Mammary epithelial cell (primary cell): ENCODE data around the gene RPTN.

Experiments used
- CTCF ChIP-seq, 2 donors: IDR thresholded peaks in 1 of 2; conservative IDR thresholded peaks in 1 of 2; 2 replicates each; pipeline ENCODE4 v1.5.1; 2011 to 2012; ENCODE audit warnings: inconsistent platforms in 2 of 2, low read length in 2 of 2, mild to moderate bottlenecking in 2 of 2, control low read depth in 1 of 2, low read depth in 1 of 2; ENCODE audit not compliant: insufficient read depth in 1 of 2; ENCODE audit errors: extremely low read depth in 1 of 2
- EZH2 ChIP-seq: IDR thresholded peaks from 2 replicates; pipeline ENCODE4 v1.6.1; 2012; ENCODE audit warnings: low read length, inconsistent platforms, borderline replicate concordance

DNA sequence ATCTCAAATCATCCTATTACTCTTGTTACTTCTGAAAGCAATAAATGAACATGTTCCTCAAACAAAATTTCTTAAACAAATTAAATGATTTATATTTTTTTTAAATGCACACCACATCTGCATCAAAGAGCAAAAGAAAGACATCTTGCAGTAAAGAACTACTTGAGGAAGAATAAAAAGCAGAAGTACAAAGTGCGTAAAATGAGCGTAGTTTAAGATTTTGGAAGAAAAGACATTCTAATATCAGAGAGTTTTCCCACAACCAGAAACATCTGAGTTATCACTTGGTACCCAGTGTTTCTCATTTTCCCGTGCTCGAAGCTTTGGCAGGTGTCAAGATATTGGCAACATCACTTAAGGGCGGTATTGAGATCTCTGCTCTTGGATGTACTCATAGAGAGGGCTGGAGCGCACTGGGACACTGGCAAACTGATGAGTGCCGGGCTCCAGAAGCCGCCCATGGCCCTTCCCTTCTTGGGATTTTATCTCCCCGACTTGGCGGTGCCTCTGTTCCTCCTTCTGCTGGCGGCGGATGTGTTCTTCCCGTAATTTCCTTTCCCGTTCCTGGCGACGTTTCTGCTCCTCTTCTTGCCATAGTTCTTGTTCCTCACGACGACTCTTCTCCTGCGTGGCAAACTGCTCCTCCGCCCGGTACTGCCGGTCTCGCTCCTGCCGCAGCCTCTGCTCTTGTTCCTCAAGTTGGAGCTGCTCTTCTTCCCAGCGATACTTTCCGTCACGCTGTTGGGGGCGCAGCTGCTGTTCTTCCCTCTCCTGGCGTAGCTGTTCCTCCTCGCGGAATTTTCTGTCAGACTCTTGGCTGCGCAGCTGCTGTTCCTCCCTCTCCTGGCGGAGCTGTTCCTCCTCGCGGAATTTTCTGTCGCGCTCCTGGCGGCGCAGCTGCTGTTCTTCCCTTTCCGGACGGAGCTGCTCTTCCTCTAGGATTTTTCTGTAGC is 51.7 kb downstream of the RPTN start:
- TF ChIP-seq CTCF (conservative IDR thresholded peaks at IDR 0.05 in 1 of 2, IDR thresholded peaks at IDR 0.05 in 1 of 2; ENCODE audit: extremely low read depth in 1 of 2, insufficient read depth in 1 of 2, low read depth in 1 of 2, low read length in 2 of 2) (peak in 1 of 2 donors; percentile 7), EZH2 (no peak)
